Liver (tissue), 9 donors: ENCODE measurements around the gene DAAM1. TPM values are rescaled to one million over a fixed set of nuclear protein-coding genes. Genes with fewer than 3 reads are reported as not detected.

Experiments
- DNase-seq: peaks from one replicate; pipeline ENCODE4 v3.0.0-alpha.2; 2017; ENCODE audit warnings: low spot score
- H3K27ac ChIP-seq, 2 donors: one replicate each; pipeline ENCODE4 v1.7.0; 2013; ENCODE audit warnings: inconsistent platforms in 2 of 2, low read length in 2 of 2, control low read depth in 1 of 2, low read depth in 1 of 2, mild to moderate bottlenecking in 1 of 2
- H3K27me3 ChIP-seq, 4 donors: one replicate each; pipeline versions ENCODE4 v1.6.1 to v1.7.0; 2013; ENCODE audit warnings: low read length in 3 of 4, inconsistent platforms in 1 of 4, mild to moderate bottlenecking in 1 of 4, moderate library complexity in 1 of 4; ENCODE audit not compliant: control insufficient read depth in 4 of 4, insufficient read depth in 4 of 4
- H3K36me3 ChIP-seq, 4 donors: one replicate each; pipeline versions ENCODE4 v1.6.1 to v1.7.0; 2013; ENCODE audit warnings: low read length in 3 of 4, mild to moderate bottlenecking in 3 of 4, low read depth in 1 of 4, moderate library complexity in 1 of 4; ENCODE audit not compliant: control insufficient read depth in 4 of 4, insufficient read depth in 3 of 4
- H3K4me1 ChIP-seq, 4 donors: one replicate each; pipeline versions ENCODE4 v1.6.1 to v1.7.0; 2013; ENCODE audit warnings: low read length in 3 of 4, mild to moderate bottlenecking in 3 of 4, moderate library complexity in 1 of 4; ENCODE audit not compliant: control insufficient read depth in 4 of 4, insufficient read depth in 4 of 4
- H3K4me3 ChIP-seq, 3 donors: one replicate each; pipeline versions ENCODE4 v1.6.1 to v1.7.0; 2013; ENCODE audit warnings: low read length in 3 of 3, control low read depth in 1 of 3, low read depth in 1 of 3, mild to moderate bottlenecking in 1 of 3
- H3K9ac ChIP-seq, 2 donors: one replicate each; pipeline ENCODE4 v1.7.0; 2013; ENCODE audit warnings: low read length in 2 of 2, mild to moderate bottlenecking in 2 of 2, moderate library complexity in 2 of 2, control low read depth in 1 of 2, low read depth in 1 of 2
- H3K9me3 ChIP-seq, 4 donors: one replicate each; pipeline versions ENCODE4 v1.6.1 to v1.7.0; 2013; ENCODE audit warnings: low read length in 3 of 4; ENCODE audit not compliant: control insufficient read depth in 4 of 4
- EGR1 ChIP-seq, 2 donors: IDR thresholded peaks; 2 replicates each; pipeline ENCODE4 v1.6.1; 2016 to 2018; ENCODE audit warnings: antibody characterized with exemption in 2 of 2, low read depth in 2 of 2
- FOXA1 ChIP-seq: IDR thresholded peaks from 2 replicates; pipeline ENCODE4 v1.6.1; 2016; ENCODE audit warnings: antibody characterized with exemption
- FOXA2 ChIP-seq: IDR thresholded peaks from 2 replicates; pipeline ENCODE4 v1.6.1; 2016; ENCODE audit warnings: antibody characterized with exemption
- GABPA ChIP-seq, 2 donors: IDR thresholded peaks in 1 of 2; conservative IDR thresholded peaks in 1 of 2; 2 replicates each; pipeline ENCODE4 v1.6.1; 2016; ENCODE audit warnings: antibody characterized with exemption in 2 of 2, mild to moderate bottlenecking in 1 of 2, moderate library complexity in 1 of 2
- HNF4A ChIP-seq, 2 donors: conservative IDR thresholded peaks; 2 replicates each; pipeline ENCODE4 v1.6.1; 2016; ENCODE audit warnings: antibody characterized with exemption in 2 of 2, mild to moderate bottlenecking in 2 of 2
- HNF4G ChIP-seq: IDR thresholded peaks from 2 replicates; pipeline ENCODE4 v1.6.1; 2016; ENCODE audit warnings: antibody characterized with exemption
- NR2F2 ChIP-seq: IDR thresholded peaks from 2 replicates; pipeline ENCODE4 v1.6.1; 2016; ENCODE audit warnings: antibody characterized with exemption
- RAD21 ChIP-seq, 2 donors: IDR thresholded peaks; 2 replicates each; pipeline ENCODE4 v1.6.1; 2016; ENCODE audit warnings: antibody characterized with exemption in 2 of 2, mild to moderate bottlenecking in 2 of 2
- RXRA ChIP-seq, 2 donors: IDR thresholded peaks; 2 replicates each; pipeline ENCODE4 v1.6.1; 2017 to 2018; ENCODE audit warnings: antibody characterized with exemption in 2 of 2, mild to moderate bottlenecking in 1 of 2
- SP1 ChIP-seq: IDR thresholded peaks from 2 replicates; pipeline ENCODE4 v1.6.1; 2018; ENCODE audit warnings: antibody characterized with exemption, mild to moderate bottlenecking
- TAF1 ChIP-seq: conservative IDR thresholded peaks from 2 replicates; pipeline ENCODE4 v1.6.1; 2016; ENCODE audit warnings: antibody characterized with exemption, mild to moderate bottlenecking
- YY1 ChIP-seq: IDR thresholded peaks from 2 replicates; pipeline ENCODE4 v1.6.1; 2016; ENCODE audit warnings: antibody characterized with exemption, mild to moderate bottlenecking
- WGBS: extraction: QIAGEN DNeasy Blood & Tissue Kit; methylation state at CpG from one replicate; pipeline ENCODE4 v1.1.7; 2013; 5-methylcytosine and 5-hydroxymethylcytosine counted together
- polyA plus RNA-seq, 2 donors: library from polyadenylated mRNA; stranded (reverse) in 1 of 2; unstranded in 1 of 2; fragments of 200-250 nt in 1 of 2; fragments of >200 nt in 1 of 2; fragmentation: Nextera tagmentation in 1 of 2; extraction: Ambion mirVana in 1 of 2; gene quantifications; one replicate each; pipeline versions ENCODE4 v1.2.1 to v1.2.3, GENCODE V29; 2013 to 2015
- total RNA-seq, 2 donors: library from RNA; depleted of rRNA; stranded (reverse); fragments of >200 nt; gene quantifications; one replicate each; pipeline ENCODE4 v1.2.3, GENCODE V29; 2014
- TF ChIP-seq, protein P1 (sequence below): IDR thresholded peaks from 2 replicates; pipeline ENCODE4 v1.6.1; 2016; ENCODE audit warnings: antibody characterized with exemption, mild to moderate bottlenecking
- TF ChIP-seq, protein P2 (sequence below): IDR thresholded peaks from 2 replicates; pipeline ENCODE4 v1.6.1; 2016; ENCODE audit warnings: antibody characterized with exemption
- TF ChIP-seq, protein P3 (sequence below): IDR thresholded peaks from 2 replicates; pipeline ENCODE4 v1.6.1; 2016; ENCODE audit warnings: antibody characterized with exemption
- TF ChIP-seq, protein P4 (sequence below): IDR thresholded peaks from 2 replicates; pipeline ENCODE4 v1.6.1; 2016; ENCODE audit warnings: antibody characterized with exemption
- donor health status: healthy.
- donor health status: healthy.
- donor health status: healthy.
- donor health status: healthy.
- donor health status: healthy.

Gene DAAM1
- total and polyA plus RNA-seq, 4 donors, result 9.5 to 28.4 (median 18.5) TPM

DNA sequence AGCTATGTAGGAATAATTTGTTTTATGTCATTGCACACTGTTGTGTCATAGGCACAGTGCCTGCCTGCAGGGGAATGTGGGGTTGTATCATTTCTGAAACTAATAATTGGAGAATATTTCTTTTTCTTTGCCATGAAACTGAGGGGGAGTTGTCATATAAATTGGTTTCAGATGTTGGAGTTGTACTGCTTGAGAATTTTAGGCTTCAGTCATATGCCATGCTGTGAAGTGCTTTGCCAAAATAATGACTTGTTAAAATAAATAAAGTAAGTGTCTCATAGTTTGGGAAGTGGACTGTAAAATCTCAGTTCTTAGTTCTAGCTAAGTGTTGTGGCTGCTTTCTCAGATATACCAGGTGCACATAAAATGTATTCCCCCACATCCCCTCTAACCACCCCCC is 116.8 kb downstream of the DAAM1 start:
- no peak overlapping the region for H3K27ac ChIP-seq
- H3K36me3 ChIP-seq, result peaks cover 0 to 2% (median 0%) of the 10 kb centered on the region in 4 donors
- no peaks in the 10 kb centered on the region for H3K27me3 ChIP-seq
- H3K4me1 ChIP-seq, result peaks cover 4 to 9% (median 7%) of the 10 kb centered on the region in 4 donors
- no peak overlapping the region for H3K9ac ChIP-seq
- DNase-seq, result no peak
- H3K9me3 ChIP-seq, result no peaks in the 10 kb centered on the region
- TF ChIP-seq, protein P1, sequence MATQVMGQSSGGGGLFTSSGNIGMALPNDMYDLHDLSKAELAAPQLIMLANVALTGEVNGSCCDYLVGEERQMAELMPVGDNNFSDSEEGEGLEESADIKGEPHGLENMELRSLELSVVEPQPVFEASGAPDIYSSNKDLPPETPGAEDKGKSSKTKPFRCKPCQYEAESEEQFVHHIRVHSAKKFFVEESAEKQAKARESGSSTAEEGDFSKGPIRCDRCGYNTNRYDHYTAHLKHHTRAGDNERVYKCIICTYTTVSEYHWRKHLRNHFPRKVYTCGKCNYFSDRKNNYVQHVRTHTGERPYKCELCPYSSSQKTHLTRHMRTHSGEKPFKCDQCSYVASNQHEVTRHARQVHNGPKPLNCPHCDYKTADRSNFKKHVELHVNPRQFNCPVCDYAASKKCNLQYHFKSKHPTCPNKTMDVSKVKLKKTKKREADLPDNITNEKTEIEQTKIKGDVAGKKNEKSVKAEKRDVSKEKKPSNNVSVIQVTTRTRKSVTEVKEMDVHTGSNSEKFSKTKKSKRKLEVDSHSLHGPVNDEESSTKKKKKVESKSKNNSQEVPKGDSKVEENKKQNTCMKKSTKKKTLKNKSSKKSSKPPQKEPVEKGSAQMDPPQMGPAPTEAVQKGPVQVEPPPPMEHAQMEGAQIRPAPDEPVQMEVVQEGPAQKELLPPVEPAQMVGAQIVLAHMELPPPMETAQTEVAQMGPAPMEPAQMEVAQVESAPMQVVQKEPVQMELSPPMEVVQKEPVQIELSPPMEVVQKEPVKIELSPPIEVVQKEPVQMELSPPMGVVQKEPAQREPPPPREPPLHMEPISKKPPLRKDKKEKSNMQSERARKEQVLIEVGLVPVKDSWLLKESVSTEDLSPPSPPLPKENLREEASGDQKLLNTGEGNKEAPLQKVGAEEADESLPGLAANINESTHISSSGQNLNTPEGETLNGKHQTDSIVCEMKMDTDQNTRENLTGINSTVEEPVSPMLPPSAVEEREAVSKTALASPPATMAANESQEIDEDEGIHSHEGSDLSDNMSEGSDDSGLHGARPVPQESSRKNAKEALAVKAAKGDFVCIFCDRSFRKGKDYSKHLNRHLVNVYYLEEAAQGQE, result no peak
- no peak for TF ChIP-seq RXRA (IDR thresholded peaks at IDR 0.05)
- TF ChIP-seq, protein P2, sequence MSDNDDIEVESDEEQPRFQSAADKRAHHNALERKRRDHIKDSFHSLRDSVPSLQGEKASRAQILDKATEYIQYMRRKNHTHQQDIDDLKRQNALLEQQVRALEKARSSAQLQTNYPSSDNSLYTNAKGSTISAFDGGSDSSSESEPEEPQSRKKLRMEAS, result no peak
- no peak overlapping the region for H3K4me3 ChIP-seq

DNA sequence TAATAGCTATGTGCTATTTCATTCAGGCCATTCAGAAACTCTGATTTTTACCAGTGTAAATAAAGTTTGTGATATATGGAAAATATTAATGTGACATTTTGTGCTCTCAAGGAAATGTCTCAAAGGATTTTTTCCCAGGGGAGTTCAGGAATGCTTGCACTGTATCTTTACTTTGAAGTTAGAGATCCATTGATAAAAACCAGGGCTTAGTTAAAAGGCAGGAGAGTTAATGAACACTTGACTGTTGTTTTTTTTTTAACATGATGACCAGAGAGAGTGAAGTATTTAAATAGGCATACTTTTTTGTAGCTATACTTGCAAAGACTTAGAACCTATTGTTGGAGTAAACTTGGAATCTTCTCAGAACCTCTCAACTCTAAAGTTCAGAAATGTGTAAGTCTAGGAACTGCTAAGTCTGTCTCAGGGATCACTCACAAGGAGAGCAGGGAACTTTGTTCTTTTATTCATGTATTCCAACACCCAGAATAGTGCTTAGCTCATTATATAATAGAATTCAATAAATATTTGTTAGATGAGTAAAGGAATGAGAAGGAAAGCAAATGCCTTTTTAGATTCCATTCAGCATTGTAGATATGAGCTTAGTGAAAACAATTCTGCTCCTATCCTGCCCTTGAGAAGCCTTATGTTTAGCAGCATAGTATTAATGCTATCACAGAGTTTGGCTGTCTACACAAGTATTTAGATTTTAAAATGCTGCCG is 117.5 kb downstream of the DAAM1 start:
- no peak for DNase-seq
- WGBS, result 86% methylated on average over 1 of the region's 1 CpG
- H3K4me3 ChIP-seq, result no peak overlapping the region
- H3K9ac ChIP-seq, result no peak overlapping the region
- H3K9me3 ChIP-seq, result no peaks in the 10 kb centered on the region
- H3K36me3 ChIP-seq, result peaks cover 0 to 2% (median 0%) of the 10 kb centered on the region in 4 donors
- H3K27me3 ChIP-seq, result no peaks in the 10 kb centered on the region
- TF ChIP-seq, protein P2, result no peak
- TF ChIP-seq TAF1 (no peak), EGR1 (IDR thresholded peaks at IDR 0.05; ENCODE audit: low read depth in 2 of 2) (no peak), RAD21 (IDR thresholded peaks at IDR 0.05) (no peak), RXRA (IDR thresholded peaks at IDR 0.05) (no peak), FOXA2 (no peak), NR2F2 (no peak), GABPA (IDR thresholded peaks at IDR 0.05 in 1 of 2, conservative IDR thresholded peaks at IDR 0.05 in 1 of 2) (no peak)
- no peak overlapping the region for H3K27ac ChIP-seq
- peaks cover 3 to 11% (median 6%) of the 10 kb centered on the region in 4 donors for H3K4me1 ChIP-seq

DNA sequence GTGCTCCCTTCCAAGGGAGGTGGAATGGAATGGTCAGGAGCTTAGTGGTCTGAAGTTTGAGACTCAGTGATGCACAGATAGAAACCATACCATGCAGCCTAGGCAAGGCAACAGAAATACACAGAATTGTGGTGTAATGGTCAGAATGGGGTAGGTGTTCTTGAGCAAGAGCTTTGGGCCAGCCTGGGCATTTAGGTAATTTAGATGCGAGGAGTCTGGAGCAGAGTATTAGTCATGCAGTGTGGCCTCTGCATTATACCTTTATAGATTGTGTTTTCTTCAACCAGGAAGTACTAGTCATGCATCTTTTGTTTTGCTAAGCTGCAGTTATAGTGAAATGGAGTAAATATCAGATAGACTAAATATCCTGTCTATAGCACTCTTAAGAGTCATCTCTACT is 118.3 kb downstream of the DAAM1 start:
- Histone ChIP-seq H3K4me1 (peaks cover under 1 to 11% (median 2%) of the 10 kb centered on the region in 4 donors), H3K9ac (no peak overlapping the region), H3K36me3 (peaks cover 0 to 2% (median 0%) of the 10 kb centered on the region in 4 donors), H3K4me3 (no peak overlapping the region), H3K27me3 (no peaks in the 10 kb centered on the region), H3K27ac (no peak overlapping the region), H3K9me3 (no peaks in the 10 kb centered on the region)
- 92% methylated on average over 1 of the region's 1 CpG for WGBS
- no peak for DNase-seq
- TF ChIP-seq, protein P1, result no peak
- TF ChIP-seq GABPA (IDR thresholded peaks at IDR 0.05 in 1 of 2, conservative IDR thresholded peaks at IDR 0.05 in 1 of 2) (no peak), RAD21 (IDR thresholded peaks at IDR 0.05) (no peak), FOXA1 (no peak), TAF1 (no peak), EGR1 (IDR thresholded peaks at IDR 0.05; ENCODE audit: low read depth in 2 of 2) (no peak), HNF4A (conservative IDR thresholded peaks at IDR 0.05) (no peak), YY1 (no peak), NR2F2 (no peak), RXRA (IDR thresholded peaks at IDR 0.05) (no peak), HNF4G (no peak), SP1 (no peak), FOXA2 (no peak)
- TF ChIP-seq, protein P3, sequence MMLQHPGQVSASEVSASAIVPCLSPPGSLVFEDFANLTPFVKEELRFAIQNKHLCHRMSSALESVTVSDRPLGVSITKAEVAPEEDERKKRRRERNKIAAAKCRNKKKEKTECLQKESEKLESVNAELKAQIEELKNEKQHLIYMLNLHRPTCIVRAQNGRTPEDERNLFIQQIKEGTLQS, result no peak
- TF ChIP-seq, protein P2, result no peak
- TF ChIP-seq, protein P4, sequence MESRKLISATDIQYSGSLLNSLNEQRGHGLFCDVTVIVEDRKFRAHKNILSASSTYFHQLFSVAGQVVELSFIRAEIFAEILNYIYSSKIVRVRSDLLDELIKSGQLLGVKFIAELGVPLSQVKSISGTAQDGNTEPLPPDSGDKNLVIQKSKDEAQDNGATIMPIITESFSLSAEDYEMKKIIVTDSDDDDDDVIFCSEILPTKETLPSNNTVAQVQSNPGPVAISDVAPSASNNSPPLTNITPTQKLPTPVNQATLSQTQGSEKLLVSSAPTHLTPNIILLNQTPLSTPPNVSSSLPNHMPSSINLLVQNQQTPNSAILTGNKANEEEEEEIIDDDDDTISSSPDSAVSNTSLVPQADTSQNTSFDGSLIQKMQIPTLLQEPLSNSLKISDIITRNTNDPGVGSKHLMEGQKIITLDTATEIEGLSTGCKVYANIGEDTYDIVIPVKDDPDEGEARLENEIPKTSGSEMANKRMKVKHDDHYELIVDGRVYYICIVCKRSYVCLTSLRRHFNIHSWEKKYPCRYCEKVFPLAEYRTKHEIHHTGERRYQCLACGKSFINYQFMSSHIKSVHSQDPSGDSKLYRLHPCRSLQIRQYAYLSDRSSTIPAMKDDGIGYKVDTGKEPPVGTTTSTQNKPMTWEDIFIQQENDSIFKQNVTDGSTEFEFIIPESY, result no peak
